HCT116 (cell line): Measurements from ENCODE around the gene PRKCQ. TPM values are rescaled to one million over a fixed set of nuclear protein-coding genes. Genes with fewer than 3 reads are reported as not detected.

ENCODE experiments used
- ATAC-seq: fragments of 200-7000 bp; cut with Tn5 transposase; 2 replicates; pipeline ENCODE4 v1.9.1; 2020; ENCODE audit warnings: mild to moderate bottlenecking, moderate library complexity
- BruUV-seq: library from RNA; stranded (reverse); fragments of 400-500 nt; replicated peaks from 2 replicates; lab custom pipeline; 2021; lab: Mats Ljungman, UMichigan
- CTCF ChIA-PET: fragments of 300-600 bp; sonication (Branson Sonifier 250); formaldehyde crosslinking; loops from one replicate; lab custom pipeline; 2021; ENCODE audit warnings: antibody characterized with exemption; lab: Charles Lee
- POLR2A ChIA-PET: fragments of 300-600, 350-600 bp; sonication (Branson Sonifier 250); formaldehyde crosslinking; loops from one replicate; lab custom pipeline; 2021; ENCODE audit warnings: antibody characterized with exemption; lab: Charles Lee
- RAD21 ChIA-PET, 2 experiments: fragments of 300-600 bp; sonication (Branson Sonifier 250); formaldehyde crosslinking; loops; one replicate each; lab custom pipeline; 2023; ENCODE audit warnings: low total read pairs in 2 of 2; ENCODE audit not compliant: uncharacterized antibody in 2 of 2, unreplicated experiment in 2 of 2, low non-redundant PET in 1 of 2; lab: Charles Lee
- DNase-seq: peaks from one replicate; pipeline ENCODE4 v3.0.0-alpha.2; 2010; ENCODE audit warnings: low read depth, low spot score
- H2AFZ ChIP-seq: fragments of 200-600 bp; shearing (Covaris generic), sonication (generic); 2 replicates; pipeline ENCODE4 v1.6.1; 2017; ENCODE audit warnings: low read depth, mixed run types, mixed read lengths, antibody characterized with exemption, low read length; ENCODE audit not compliant: poor library complexity, severe bottlenecking
- H3K27ac ChIP-seq: 2 replicates; pipeline ENCODE4 v1.5.1; 2012; ENCODE audit warnings: low read depth, low read length
- H3K27me3 ChIP-seq: fragments of 200-600 bp; sonication (generic); 2 replicates; pipeline ENCODE4 v1.6.1; 2016; ENCODE audit warnings: mixed run types, low read length, mixed read lengths; ENCODE audit not compliant: insufficient read depth
- H3K36me3 ChIP-seq, 2 experiments: fragments of 200-500 bp in 1 of 2; fragments of 200-600 bp in 1 of 2; sonication (Bioruptor generic) in 1 of 2; sonication (generic) in 1 of 2; 2 replicates each; pipeline versions ENCODE4 v1.5.1 to v1.6.1; 2014 to 2016; ENCODE audit warnings: low read length in 2 of 2, inconsistent platforms in 1 of 2, mixed read lengths in 1 of 2, mixed run types in 1 of 2; ENCODE audit not compliant: insufficient read depth in 2 of 2, control insufficient read depth in 1 of 2
- H3K4me1 ChIP-seq, 2 experiments: fragments of 200-600 bp in 1 of 2; sonication (generic) in 1 of 2; 2 replicates each; pipeline versions ENCODE4 v1.5.1 to v1.6.1; 2012 to 2017; ENCODE audit warnings: low read length in 2 of 2, inconsistent platforms in 1 of 2, mild to moderate bottlenecking in 1 of 2, mixed read lengths in 1 of 2, mixed run types in 1 of 2, moderate library complexity in 1 of 2; ENCODE audit not compliant: insufficient read depth in 2 of 2, control insufficient read depth in 1 of 2
- H3K4me2 ChIP-seq: fragments of 200-600 bp; sonication (generic); 2 replicates; pipeline ENCODE4 v1.6.1; 2017; ENCODE audit warnings: mixed run types, low read length, mixed read lengths
- H3K4me3 ChIP-seq, 2 experiments: fragments of 200-600 bp in 1 of 2; sonication (generic) in 1 of 2; replicated peaks in 1 of 2; 2 replicates each; pipeline ENCODE4 v1.5.1; 2011 to 2016; ENCODE audit warnings: low read length in 2 of 2, control low read depth in 1 of 2, low read depth in 1 of 2, mild to moderate bottlenecking in 1 of 2, mixed read lengths in 1 of 2, mixed run types in 1 of 2
- H3K79me2 ChIP-seq: fragments of 200-600 bp; sonication (generic); 2 replicates; pipeline ENCODE4 v1.6.1; 2017; ENCODE audit warnings: mild to moderate bottlenecking, mixed run types, low read length, moderate library complexity, mixed read lengths; ENCODE audit not compliant: insufficient read depth
- H3K9ac ChIP-seq: fragments of 200-600 bp; sonication (generic); 2 replicates; pipeline ENCODE4 v1.6.1; 2016; ENCODE audit warnings: low read length, mixed read lengths
- H3K9me2 ChIP-seq: fragments of 200-600 bp; sonication (generic), shearing (Covaris generic); 2 replicates; pipeline ENCODE4 v1.6.1; 2017; ENCODE audit warnings: mixed run types, mild to moderate bottlenecking, moderate library complexity; ENCODE audit not compliant: insufficient read depth
- H3K9me3 ChIP-seq, 2 experiments: fragments of 200-500 bp in 1 of 2; fragments of 200-600 bp in 1 of 2; sonication (Bioruptor generic) in 1 of 2; sonication (generic) in 1 of 2; 2 replicates each; pipeline ENCODE4 v1.6.1; 2014 to 2017; ENCODE audit warnings: low read length in 2 of 2, mixed read lengths in 2 of 2, inconsistent platforms in 1 of 2, low read depth in 1 of 2, mild to moderate bottlenecking in 1 of 2, mixed run types in 1 of 2, moderate library complexity in 1 of 2; ENCODE audit not compliant: control insufficient read depth in 1 of 2, insufficient read depth in 1 of 2
- H4K20me1 ChIP-seq: fragments of 200-600 bp; sonication (generic), shearing (Covaris generic); 2 replicates; pipeline ENCODE4 v1.6.1; 2017; ENCODE audit warnings: mixed run types, mild to moderate bottlenecking, moderate library complexity; ENCODE audit not compliant: insufficient read depth
- ATF3 ChIP-seq: IDR thresholded peaks from 2 replicates; pipeline ENCODE4 v1.6.1; 2012
- CBX3 ChIP-seq: IDR thresholded peaks from 2 replicates; pipeline ENCODE4 v1.6.1; 2012; ENCODE audit warnings: low read depth
- CTCF ChIP-seq, 3 experiments: fragments of 200-600 bp in 1 of 3; sonication (generic) in 1 of 3; IDR thresholded peaks in 2 of 3; conservative IDR thresholded peaks in 1 of 3; 2 replicates each; pipeline ENCODE4 v1.5.1; 2012 to 2017; ENCODE audit warnings: low read depth in 2 of 3, low read length in 2 of 3, antibody characterized with exemption in 1 of 3, borderline replicate concordance in 1 of 3, control low read depth in 1 of 3, mild to moderate bottlenecking in 1 of 3, mixed read lengths in 1 of 3, mixed run types in 1 of 3, moderate library complexity in 1 of 3; ENCODE audit not compliant: insufficient read depth in 1 of 3
- EGR1 ChIP-seq: IDR thresholded peaks from 2 replicates; pipeline ENCODE4 v1.6.1; 2012; ENCODE audit warnings: low read depth
- ELF1 ChIP-seq: IDR thresholded peaks from 2 replicates; pipeline ENCODE4 v1.6.1; 2012; ENCODE audit warnings: low read depth, borderline replicate concordance
- EZH2phosphoT487 ChIP-seq: fragments of 200-600 bp; IDR thresholded peaks from 2 replicates; pipeline ENCODE4 v1.6.1; 2018; ENCODE audit warnings: antibody characterized with exemption, borderline replicate concordance
- FOSL1 ChIP-seq: IDR thresholded peaks from 2 replicates; pipeline ENCODE4 v1.6.1; 2012; ENCODE audit warnings: low read depth
- JUND ChIP-seq: IDR thresholded peaks from 2 replicates; pipeline ENCODE4 v1.6.1; 2012
- POLR2A ChIP-seq: IDR thresholded peaks from 2 replicates; pipeline ENCODE4 v1.7.0; 2011; ENCODE audit warnings: borderline replicate concordance; ENCODE audit not compliant: insufficient read depth, insufficient read length; ENCODE audit errors: extremely low read depth
- POLR2AphosphoS5 ChIP-seq: IDR thresholded peaks from 2 replicates; pipeline ENCODE4 v1.6.1; 2011; ENCODE audit warnings: mild to moderate bottlenecking, low read depth, low read length, moderate library complexity
- REST ChIP-seq: IDR thresholded peaks from 2 replicates; pipeline ENCODE4 v1.6.1; 2012; ENCODE audit warnings: low read depth
- SP1 ChIP-seq: IDR thresholded peaks from 2 replicates; pipeline ENCODE4 v1.6.1; 2012; ENCODE audit warnings: low read depth
- SRF ChIP-seq: IDR thresholded peaks from 2 replicates; pipeline ENCODE4 v1.6.1; 2012; ENCODE audit warnings: low read depth
- YY1 ChIP-seq: IDR thresholded peaks from 2 replicates; pipeline ENCODE4 v1.6.1; 2011; ENCODE audit warnings: low read length, low read depth, moderate library complexity, mild to moderate bottlenecking; ENCODE audit not compliant: insufficient replicate concordance; ENCODE audit errors: extremely low read depth
- ZFX ChIP-seq: fragments of 450-650 bp; IDR thresholded peaks from 2 replicates; pipeline ENCODE4 v1.6.1; 2017
- ZNF274 ChIP-seq: fragments of 200-500 bp; sonication (Bioruptor generic); IDR thresholded peaks from 2 replicates; pipeline ENCODE4 v1.6.1; 2014; ENCODE audit warnings: mild to moderate bottlenecking, low read depth, low read length, inconsistent platforms
- intact Hi-C: fragments of 100-400 bp; cut with micrococcal nuclease; formaldehyde crosslinking; loops from 2 replicates; pipeline ENCODE4 v1.10.0; 2022
- total RNA-seq: library from RNA; stranded (reverse); gene quantifications from one replicate; pipeline ENCODE4 v1.2.1, GENCODE V29; 2021; ENCODE audit not compliant: unreplicated experiment
- TF ChIP-seq, protein P1 (sequence below): IDR thresholded peaks from 2 replicates; pipeline ENCODE4 v1.6.1; 2012

The PRKCQ gene
- total RNA-seq, 1 experiment from 2014 or later: 0.54 TPM

DNA sequence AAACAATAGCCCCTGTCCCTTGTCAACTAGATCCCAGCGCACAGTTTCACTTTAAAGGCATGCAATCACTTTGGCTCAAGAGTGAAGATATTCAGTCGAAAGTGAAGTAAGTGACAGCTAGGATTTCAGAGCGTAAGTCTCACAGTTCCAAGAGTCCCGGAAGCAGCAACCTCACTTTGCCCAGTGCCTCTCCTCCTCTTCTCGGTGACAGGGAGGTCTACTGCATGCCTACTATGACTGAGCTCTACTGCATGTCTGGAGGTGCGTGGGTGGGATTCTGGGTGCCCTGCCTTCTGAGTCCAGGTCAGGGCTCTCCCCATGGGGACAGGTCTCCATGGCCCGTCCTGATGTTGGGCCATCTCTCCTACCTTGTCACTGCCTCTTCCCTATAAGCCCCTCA is 17.0 kb downstream of the PRKCQ start:
- Histone ChIP-seq H3K9me3 (no peaks in the 10 kb centered on the region), H2AFZ (no peak overlapping the region), H3K79me2 (no peaks in the 10 kb centered on the region), H3K4me2 (no peak overlapping the region), H3K4me1 (no peaks in the 10 kb centered on the region), H3K4me3 (no peak overlapping the region), H3K9ac (no peak overlapping the region), H3K36me3 (no peaks in the 10 kb centered on the region), H4K20me1 (no peaks in the 10 kb centered on the region)
- ChIA-PET POLR2A (no interaction called here), RAD21 (no interaction called here), CTCF (no interaction called here)
- intact Hi-C loops: no loop called here
- ATAC-seq: no peak
- no TSS peak for BruUV-seq
- TF ChIP-seq REST (no peak), SRF (no peak), ZNF274 (no peak), CBX3 (no peak), JUND (no peak), CTCF (IDR thresholded peaks at IDR 0.05 in 2 of 3, conservative IDR thresholded peaks at IDR 0.05 in 1 of 3; ENCODE audit: borderline replicate concordance in 1 of 3, insufficient read depth in 1 of 3, low read depth in 2 of 3, low read length in 2 of 3) (no peak), ATF3 (no peak), POLR2A (no peak), ZFX (no peak), FOSL1 (no peak), POLR2AphosphoS5 (no peak), YY1 (no peak), ELF1 (no peak), EGR1 (no peak), SP1 (no peak), EZH2phosphoT487 (no peak)
- TF ChIP-seq, protein P1, sequence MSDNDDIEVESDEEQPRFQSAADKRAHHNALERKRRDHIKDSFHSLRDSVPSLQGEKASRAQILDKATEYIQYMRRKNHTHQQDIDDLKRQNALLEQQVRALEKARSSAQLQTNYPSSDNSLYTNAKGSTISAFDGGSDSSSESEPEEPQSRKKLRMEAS: no peak
- TF ChIP-seq, all 23 proteins: peak for 0
- no peak for DNase-seq
- Histone ChIP-seq H3K9me2 (no peaks in the 10 kb centered on the region), H3K27ac (no peak overlapping the region), H3K27me3 (peaks cover 71% of the 10 kb centered on the region)
